MCF 10A (cell line): ENCODE measurements around the gene SH3BGR. TPM values are rescaled to one million over a fixed set of nuclear protein-coding genes. Genes with fewer than 3 reads are reported as not detected.

Experiments used
- BruUV-seq: library from RNA; stranded (reverse); fragments of 400-500 nt; replicated peaks from 2 replicates; lab custom pipeline; 2021; lab: Mats Ljungman, UMichigan
- CTCF ChIA-PET: fragments of 300-600 bp; sonication (Branson Sonifier 250); formaldehyde crosslinking; extraction: SDS; loops from one replicate; lab custom pipeline; 2021; ENCODE audit warnings: antibody characterized with exemption, inconsistent platforms; lab: Yijun Ruan, JAX
- POLR2A ChIA-PET: fragments of 300-600, 350-650 bp; sonication (Branson Sonifier 250); formaldehyde crosslinking; extraction: SDS; loops from one replicate; lab custom pipeline; 2020; ENCODE audit warnings: antibody characterized with exemption, inconsistent platforms; lab: Yijun Ruan, JAX
- DNase-seq: peaks from one replicate; pipeline ENCODE4 v3.0.0-alpha.2; 2018; ENCODE audit not compliant: unreplicated experiment
- H3K27ac Mint-ChIP-seq: one replicate; pipeline ENCODE4 v1.8.0; 2022; ENCODE audit warnings: mild to moderate bottlenecking, low read depth, mixed read lengths; ENCODE audit not compliant: unreplicated experiment
- H3K27me3 Mint-ChIP-seq: one replicate; pipeline ENCODE4 v1.8.0; 2022; ENCODE audit warnings: mixed read lengths; ENCODE audit not compliant: insufficient read depth, unreplicated experiment
- H3K36me3 Mint-ChIP-seq: one replicate; pipeline ENCODE4 v1.8.0; 2022; ENCODE audit warnings: mild to moderate bottlenecking, moderate library complexity, mixed read lengths; ENCODE audit not compliant: insufficient read depth, unreplicated experiment
- H3K4me1 Mint-ChIP-seq: one replicate; pipeline ENCODE4 v1.8.0; 2022; ENCODE audit warnings: mixed read lengths; ENCODE audit not compliant: insufficient read depth, unreplicated experiment
- H3K4me3 Mint-ChIP-seq: one replicate; pipeline ENCODE4 v1.8.0; 2022; ENCODE audit warnings: mild to moderate bottlenecking, moderate library complexity, mixed read lengths; ENCODE audit not compliant: unreplicated experiment
- H3K9me3 Mint-ChIP-seq: one replicate; pipeline ENCODE4 v1.8.0; 2022; ENCODE audit warnings: mixed read lengths; ENCODE audit not compliant: unreplicated experiment
- CTCF ChIP-seq: fragments of 200-600 bp; IDR thresholded peaks from one replicate; pipeline ENCODE4 v1.8.0; 2022; ENCODE audit warnings: antibody characterized with exemption, mild to moderate bottlenecking; ENCODE audit not compliant: unreplicated experiment
- intact Hi-C: fragments of 100-400 bp; cut with micrococcal nuclease; formaldehyde crosslinking; loops from 2 replicates; pipeline ENCODE4 v1.14.1; 2022
- total RNA-seq: library from RNA; stranded (reverse); gene quantifications from 2 replicates; pipeline ENCODE4 v1.2.3, GENCODE V29; 2022

The SH3BGR gene
- total RNA-seq, 1 experiment from 2014 or later = 11.3 TPM

GRCh38 chr21:39510240-39510639 lies 58.5 kb downstream of the SH3BGR start:
- intact Hi-C loops = no loop called here
- POLR2A ChIA-PET = no interaction called here
- BruUV-seq = no TSS peak
- no peak overlapping the region for H3K27ac Mint-ChIP-seq
- H3K4me1 Mint-ChIP-seq = no peaks in the 10 kb centered on the region
- no peaks in the 10 kb centered on the region for H3K36me3 Mint-ChIP-seq
- DNase-seq = no peak
- TF ChIP-seq CTCF = no peak
- H3K9me3 Mint-ChIP-seq = no peaks in the 10 kb centered on the region
- CTCF ChIA-PET = interaction anchor here (0.6 to 1.4 kb wide), 2 partner anchors 205 to 1624 kb away, joined by 3 to 7 read pairs; no protein-coding TSS in a partner anchor
- no peak overlapping the region for H3K4me3 Mint-ChIP-seq
- H3K27me3 Mint-ChIP-seq = no peaks in the 10 kb centered on the region

GRCh38 chr21:39511102-39511501 lies 59.3 kb downstream of the SH3BGR start:
- ChIA-PET CTCF (interaction anchor here (9.2 kb wide), 1 partner anchor 201 kb away, joined by 224 read pairs; no protein-coding TSS in a partner anchor), POLR2A (no interaction called here)
- no TSS peak for BruUV-seq
- no peak overlapping the region for H3K27ac Mint-ChIP-seq
- no peak overlapping the region for H3K4me3 Mint-ChIP-seq
- DNase-seq = no peak
- no peaks in the 10 kb centered on the region for H3K4me1 Mint-ChIP-seq
- intact Hi-C loops = no loop called here
- H3K9me3 Mint-ChIP-seq = no peaks in the 10 kb centered on the region
- H3K27me3 Mint-ChIP-seq = no peaks in the 10 kb centered on the region
- no peaks in the 10 kb centered on the region for H3K36me3 Mint-ChIP-seq
- TF ChIP-seq CTCF = no peak

- DNase-seq = no peak
- intact Hi-C loops = no loop called here
- no peak for TF ChIP-seq CTCF
- H3K9me3 Mint-ChIP-seq = no peaks in the 10 kb centered on the region
- ChIA-PET CTCF (interaction anchor here (0.6 to 9.2 kb wide), 4 partner anchors 65 to 885 kb away, joined by 4 to 224 read pairs (median 4); no protein-coding TSS in a partner anchor), POLR2A (interaction anchor here (0.7 kb wide), 1 partner anchor 203 kb away, joined by 3 read pairs; no protein-coding TSS in a partner anchor)
- H3K27ac Mint-ChIP-seq = no peak overlapping the region
- BruUV-seq = no TSS peak
- no peaks in the 10 kb centered on the region for H3K27me3 Mint-ChIP-seq
- no peak overlapping the region for H3K4me3 Mint-ChIP-seq
- H3K36me3 Mint-ChIP-seq = peaks cover 1% of the 10 kb centered on the region
- H3K4me1 Mint-ChIP-seq = peaks cover 7% of the 10 kb centered on the region
Observed at GRCh38 chr21:39513735-39514134, 62.0 kb downstream of the SH3BGR start.

- no TSS peak for BruUV-seq
- intact Hi-C loops = no loop called here
- Mint-ChIP-seq H3K27ac (no peak overlapping the region), H3K36me3 (peaks cover 6% of the 10 kb centered on the region), H3K4me3 (no peak overlapping the region), H3K4me1 (peaks cover 12% of the 10 kb centered on the region), H3K9me3 (no peaks in the 10 kb centered on the region), H3K27me3 (no peaks in the 10 kb centered on the region)
- CTCF ChIA-PET = interaction anchor here (0.6 to 9.2 kb wide), 2 partner anchors 196 to 1020 kb away, joined by 4 to 224 read pairs; no protein-coding TSS in a partner anchor
- no peak for TF ChIP-seq CTCF
- POLR2A ChIA-PET = interaction anchor here (1.4 kb wide), 1 partner anchor 155 kb away, joined by 3 read pairs; no protein-coding TSS in a partner anchor
- no peak for DNase-seq
Observed at GRCh38 chr21:39515684-39516472, 64.1 kb downstream of the SH3BGR start.
